NB4 (cell line): Measurements from ENCODE around the gene SFXN2.

ENCODE experiments used
- MAX ChIP-seq: IDR thresholded peaks from 2 replicates; pipeline ENCODE4 v1.6.1; 2011; ENCODE audit warnings: low read depth, low read length
- MYC ChIP-seq: IDR thresholded peaks from 2 replicates; pipeline ENCODE4 v1.6.1; 2011; ENCODE audit warnings: low read depth, low read length
- POLR2A ChIP-seq: IDR thresholded peaks from 2 replicates; pipeline ENCODE4 v1.6.1; 2011; ENCODE audit warnings: mild to moderate bottlenecking; ENCODE audit not compliant: insufficient read length; ENCODE audit errors: extremely low read depth
- TF ChIP-seq, protein P1 (sequence below): IDR thresholded peaks from one replicate; pipeline ENCODE4 v1.5.1; 2012; ENCODE audit warnings: low read depth, low read length

- TF ChIP-seq, protein P1, sequence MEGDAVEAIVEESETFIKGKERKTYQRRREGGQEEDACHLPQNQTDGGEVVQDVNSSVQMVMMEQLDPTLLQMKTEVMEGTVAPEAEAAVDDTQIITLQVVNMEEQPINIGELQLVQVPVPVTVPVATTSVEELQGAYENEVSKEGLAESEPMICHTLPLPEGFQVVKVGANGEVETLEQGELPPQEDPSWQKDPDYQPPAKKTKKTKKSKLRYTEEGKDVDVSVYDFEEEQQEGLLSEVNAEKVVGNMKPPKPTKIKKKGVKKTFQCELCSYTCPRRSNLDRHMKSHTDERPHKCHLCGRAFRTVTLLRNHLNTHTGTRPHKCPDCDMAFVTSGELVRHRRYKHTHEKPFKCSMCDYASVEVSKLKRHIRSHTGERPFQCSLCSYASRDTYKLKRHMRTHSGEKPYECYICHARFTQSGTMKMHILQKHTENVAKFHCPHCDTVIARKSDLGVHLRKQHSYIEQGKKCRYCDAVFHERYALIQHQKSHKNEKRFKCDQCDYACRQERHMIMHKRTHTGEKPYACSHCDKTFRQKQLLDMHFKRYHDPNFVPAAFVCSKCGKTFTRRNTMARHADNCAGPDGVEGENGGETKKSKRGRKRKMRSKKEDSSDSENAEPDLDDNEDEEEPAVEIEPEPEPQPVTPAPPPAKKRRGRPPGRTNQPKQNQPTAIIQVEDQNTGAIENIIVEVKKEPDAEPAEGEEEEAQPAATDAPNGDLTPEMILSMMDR, result no peak
- TF ChIP-seq POLR2A (no peak), MAX (no peak), MYC (no peak)
Measured at GRCh38 chr10:102679596-102679995, 34.8 kb upstream of the SFXN2 start.
